Measurements from ENCODE around the gene RTL10. TPM values are rescaled to one million over a fixed set of nuclear protein-coding genes. Genes with fewer than 3 reads are reported as not detected.

RTL10 gene
- total and polyA plus RNA-seq, 2 of the 8 experiments (the other 6 are each of a cell fraction or from before 2014, with no cell fraction given) = 11.5 to 18.8 TPM

GRCh38 chr22:19879246-19879570 is 24.5 kb upstream of the RTL10 start:
- no peak overlapping the region; the same call in 1 of the 2 replicates for H3K18ac ChIP-seq (ENCODE audit: extremely low read depth, low read length)
- peak overlapping the region; percentile 32; the same call in 1 of the 2 replicates for H2BK20ac ChIP-seq (ENCODE audit: low read length)
- H3K36me3 ChIP-seq (ENCODE audit: control insufficient read depth in 2 of 4, insufficient read depth in 4 of 4, low read length in 3 of 4) = 0 out of 8 replicates have a peak, but pooled peaks cover 0 to 2% (median 0%) of the 10 kb centered on the region in 4 experiments
- ChIA-PET POLR2A (ENCODE audit: partially characterized antibody) (interaction anchor here (1.0 to 3.9 kb wide), 3 partner anchors 8 to 20 kb away, joined by 3 to 27 read pairs (median 3); no protein-coding TSS in a partner anchor), CTCF (ENCODE audit: partially characterized antibody) (interaction anchor here (1.3 to 2.2 kb wide), 3 partner anchors 11 to 31 kb away, joined by 3 to 12 read pairs (median 3); no protein-coding TSS in a partner anchor)
- H2AFZ ChIP-seq (ENCODE audit: low read length) = no peak overlapping the region
- H2BK12ac ChIP-seq (ENCODE audit: low read depth, low read length) = no peak overlapping the region
- no peak overlapping the region for H2AK5ac ChIP-seq (ENCODE audit: low read depth, low read length)
- H3K4me3 ChIP-seq (ENCODE audit: extremely low read depth in 1 of 4, insufficient read depth in 2 of 4, low read depth in 3 of 4, low read length in 4 of 4) = no peak overlapping the region
- no peak overlapping the region for H3K14ac ChIP-seq (ENCODE audit: insufficient read length)
- no peak overlapping the region; a peak in 1 of 4 replicates for H3K4me2 ChIP-seq (ENCODE audit: insufficient read depth in 1 of 2, low read depth in 2 of 2, low read length in 2 of 2)
- no peaks in the 10 kb centered on the region for H3K9me3 ChIP-seq (ENCODE audit: insufficient read depth in 2 of 2, low read depth in 1 of 2, low read length in 1 of 2)
- no peak overlapping the region for H3K23ac ChIP-seq (ENCODE audit: insufficient read length)
- no peak overlapping the region for H3K27ac ChIP-seq (ENCODE audit: low read depth, low read length)
- H3K4me1 ChIP-seq (replicated peaks in 1 of 4; ENCODE audit: control insufficient read depth in 3 of 4, insufficient read depth in 4 of 4, low read length in 3 of 4) = peaks cover 11 to 26% (median 20%) of the 10 kb centered on the region in 4 experiments
- H4K8ac ChIP-seq (ENCODE audit: extremely low read depth, insufficient read depth, low read length) = no peak overlapping the region
- H4K20me1 ChIP-seq (replicated peaks in 1 of 2; ENCODE audit: control insufficient read depth in 1 of 2, insufficient read depth in 2 of 2, low read length in 2 of 2) = no peaks in the 10 kb centered on the region
- H3K27me3 ChIP-seq (replicated peaks in 1 of 4; ENCODE audit: control insufficient read depth in 3 of 4, extremely low read depth in 1 of 4, insufficient read depth in 3 of 4, low read length in 3 of 4) = peaks cover 0 to 3% (median 0%) of the 10 kb centered on the region in 4 experiments; a peak in 1 of 7 replicates
- peak in 1 of 2 experiments; percentile 41 for DNase-seq (ENCODE audit: low read depth in 1 of 2, low spot score in 2 of 2)
- FAIRE-seq = no peak
- no peak overlapping the region for H2BK5ac ChIP-seq (ENCODE audit: low read depth, low read length)
- peaks cover 4% of the 10 kb centered on the region for H3K23me2 ChIP-seq (ENCODE audit: low read depth, low read length)
- H3K79me1 ChIP-seq (ENCODE audit: low read depth, low read length) = no peaks in the 10 kb centered on the region; the same call in 1 of the 2 replicates
- no peak overlapping the region for H3K9ac ChIP-seq (replicated peaks in 1 of 4; ENCODE audit: extremely low read depth in 1 of 4, low read depth in 3 of 4, low read length in 3 of 4)
- WGBS, 2 experiments (ENCODE audit: extremely low coverage in 1 of 2, insufficient coverage in 1 of 2, insufficient read length in 1 of 2, insufficient replicate concordance in 2 of 2, low coverage in 1 of 2, low lambda C conversion rate in 2 of 2, missing lambda C conversion rate in 1 of 2) = 95% methylated on average over 11 of the region's 13 CpGs; no CpG with 5 or more reads in 1 of the 2 experiments
- no peak overlapping the region for H2BK15ac ChIP-seq (ENCODE audit: low read length)
- TF ChIP-seq YY1 (IDR thresholded peaks at IDR 0.05; ENCODE audit: low read depth, low read length) = no peak
- no peak for TF ChIP-seq CHD2 (IDR thresholded peaks at IDR 0.05; ENCODE audit: low read length)
- no peak for TF ChIP-seq MAX (IDR thresholded peaks at IDR 0.05)
- no peak for TF ChIP-seq KDM5A (IDR thresholded peaks at IDR 0.05; ENCODE audit: low read length)
- no peak for TF ChIP-seq SP4 (IDR thresholded peaks at IDR 0.05; ENCODE audit: low read length)
- no peak for TF ChIP-seq SIN3A (conservative IDR thresholded peaks at IDR 0.05 in 1 of 2, IDR thresholded peaks at IDR 0.05 in 1 of 2; ENCODE audit: low read depth in 1 of 2, low read length in 2 of 2)
- no peak for TF ChIP-seq SIRT6 (IDR thresholded peaks at IDR 0.05; ENCODE audit: low read length)
- TF ChIP-seq POLR2A (IDR thresholded peaks at IDR 0.05; ENCODE audit: control extremely low read depth in 1 of 2, low read depth in 2 of 2, low read length in 2 of 2) = no peak
- no peak for TF ChIP-seq FOSL1 (IDR thresholded peaks at IDR 0.05; ENCODE audit: insufficient read depth, low read depth, low read length)
- TF ChIP-seq MAFK (IDR thresholded peaks at IDR 0.05; ENCODE audit: low read depth, low read length) = no peak
- no peak for TF ChIP-seq RBBP5 (IDR thresholded peaks at IDR 0.05; ENCODE audit: borderline replicate concordance, low read depth, low read length)
- no peak overlapping the region for H2BK120ac ChIP-seq (replicated peaks; ENCODE audit: low read depth, low read length)
- no peak overlapping the region for H3K56ac ChIP-seq (replicated peaks; ENCODE audit: insufficient read length, low read depth, low read length)
- peak overlapping the region; percentile 25 for H4K91ac ChIP-seq (replicated peaks; ENCODE audit: insufficient read length, low read length)
- H4K5ac ChIP-seq (ENCODE audit: insufficient read length, low read depth, low read length) = no peak overlapping the region
- H3K79me2 ChIP-seq (ENCODE audit: control insufficient read depth in 1 of 2, insufficient read depth in 2 of 2, low read length in 2 of 2) = no peaks in the 10 kb centered on the region
- H3K4ac ChIP-seq (replicated peaks; ENCODE audit: insufficient read length, low read depth, low read length) = no peak overlapping the region
